Smooth muscle cell (in vitro differentiated cells): Measurements from ENCODE around the gene MT2A. TPM values are rescaled to one million over a fixed set of nuclear protein-coding genes. Genes with fewer than 3 reads are reported as not detected.

Experiments
- DNase-seq: peaks from one replicate; lab custom pipeline; 2025; ENCODE audit not compliant: unreplicated experiment; lab: John Stamatoyannopoulos, UW
- H2AFZ ChIP-seq: fragments of 200-600 bp; sonication (generic); 2 replicates; pipeline ENCODE4 v1.6.0; 2016; ENCODE audit warnings: antibody characterized with exemption, low read depth, mild to moderate bottlenecking
- H3F3A ChIP-seq: fragments of 200-600 bp; sonication (generic); 2 replicates; pipeline ENCODE4 v1.6.0; 2017; ENCODE audit warnings: antibody characterized with exemption, low read depth
- H3K27ac ChIP-seq: fragments of 200-600 bp; sonication (generic); 2 replicates; pipeline ENCODE4 v1.5.1; 2016; ENCODE audit warnings: low read depth, mild to moderate bottlenecking
- H3K27me3 ChIP-seq: fragments of 200-600 bp; sonication (generic); 2 replicates; pipeline ENCODE4 v1.6.1; 2016; ENCODE audit warnings: low read depth, mild to moderate bottlenecking
- H3K36me3 ChIP-seq: fragments of 200-600 bp; sonication (generic); 2 replicates; pipeline ENCODE4 v1.5.1; 2016; ENCODE audit warnings: low read depth
- H3K4me1 ChIP-seq: fragments of 200-600 bp; sonication (generic); 2 replicates; pipeline ENCODE4 v1.5.1; 2016; ENCODE audit warnings: low read depth
- H3K4me2 ChIP-seq: fragments of 200-600 bp; sonication (generic); 2 replicates; pipeline ENCODE4 v1.6.0; 2016; ENCODE audit warnings: mild to moderate bottlenecking
- H3K4me3 ChIP-seq: fragments of 200-600 bp; sonication (generic); 2 replicates; pipeline ENCODE4 v1.5.1; 2016; ENCODE audit warnings: mild to moderate bottlenecking
- H3K79me2 ChIP-seq: fragments of 200-600 bp; sonication (generic); 2 replicates; pipeline ENCODE4 v1.6.0; 2016; ENCODE audit warnings: low read depth, mild to moderate bottlenecking
- H3K9ac ChIP-seq: fragments of 200-600 bp; sonication (generic); 2 replicates; pipeline ENCODE4 v1.6.0; 2016; ENCODE audit warnings: low read depth
- H3K9me3 ChIP-seq: fragments of 200-600 bp; sonication (generic); replicated peaks from 2 replicates; pipeline ENCODE4 v1.5.1; 2016; ENCODE audit warnings: low read depth
- H4K20me1 ChIP-seq: fragments of 200-600 bp; sonication (generic); 2 replicates; pipeline ENCODE4 v1.6.0; 2016; ENCODE audit warnings: low read depth
- CTCF ChIP-seq: fragments of 200-600 bp; sonication (generic); IDR thresholded peaks from 2 replicates; pipeline ENCODE4 v1.5.1; 2017; ENCODE audit warnings: borderline replicate concordance, mild to moderate bottlenecking, antibody characterized with exemption; ENCODE audit not compliant: insufficient read depth, poor library complexity, severe bottlenecking
- WGBS: methylation state at CpG from one replicate; pipeline ENCODE4 v1.1.7; 2016; ENCODE audit warnings: low lambda C conversion rate; 5-methylcytosine and 5-hydroxymethylcytosine counted together
- polyA plus RNA-seq: library from polyadenylated mRNA; unstranded; fragments of >200 nt; fragmentation: Nextera tagmentation; extraction: Ambion mirVana; gene quantifications from 2 replicates; pipeline ENCODE4 v1.2.1, GENCODE V29; 2016
- total RNA-seq: library from RNA; depleted of rRNA; stranded (reverse); fragments of >200 nt; gene quantifications from 2 replicates; pipeline ENCODE4 v1.2.3, GENCODE V29; 2014

MT2A gene
- total and polyA plus RNA-seq, 2 experiments from 2014 or later = 14.8 to 225 TPM

GRCh38 chr16:56615353-56615752, 7.0 kb downstream of the MT2A start:
- TF ChIP-seq CTCF = no peak
- WGBS = 98% methylated on average over 3 of the region's 3 CpGs
- Histone ChIP-seq H3K9ac (no peak overlapping the region), H2AFZ (no peak overlapping the region), H3K4me1 (no peaks in the 10 kb centered on the region), H3K27ac (no peak overlapping the region), H3F3A (peaks cover 3% of the 10 kb centered on the region), H3K9me3 (no peaks in the 10 kb centered on the region), H3K4me2 (no peak overlapping the region), H4K20me1 (no peaks in the 10 kb centered on the region), H3K27me3 (peaks cover 39% of the 10 kb centered on the region), H3K36me3 (no peaks in the 10 kb centered on the region), H3K4me3 (no peak overlapping the region), H3K79me2 (no peaks in the 10 kb centered on the region)
- no peak for DNase-seq

GRCh38 chr16:56616608-56617211, 8.3 kb downstream of the MT2A start:
- Histone ChIP-seq H3K79me2 (no peaks in the 10 kb centered on the region), H3K9me3 (no peaks in the 10 kb centered on the region), H4K20me1 (no peaks in the 10 kb centered on the region), H3K4me2 (peak overlapping the region; percentile 86), H3K9ac (no peak overlapping the region), H3K27ac (no peak overlapping the region), H2AFZ (peak overlapping the region; percentile 94), H3K36me3 (no peaks in the 10 kb centered on the region), H3F3A (no peaks in the 10 kb centered on the region), H3K4me1 (no peaks in the 10 kb centered on the region), H3K27me3 (peaks cover 42% of the 10 kb centered on the region), H3K4me3 (peak overlapping the region; percentile 41)
- TF ChIP-seq CTCF = no peak
- 33% methylated on average over 21 of the region's 23 CpGs for WGBS
- DNase-seq = no peak

- no peaks in the 10 kb centered on the region for H3K9me3 ChIP-seq
- H3K27ac ChIP-seq = no peak overlapping the region
- peak overlapping the region; percentile 41 for H3K4me3 ChIP-seq
- H3K79me2 ChIP-seq = no peaks in the 10 kb centered on the region
- no peak for TF ChIP-seq CTCF
- peaks cover 42% of the 10 kb centered on the region for H3K27me3 ChIP-seq
- H3F3A ChIP-seq = no peaks in the 10 kb centered on the region
- no peaks in the 10 kb centered on the region for H4K20me1 ChIP-seq
- WGBS = 11% methylated on average over 34 of the region's 41 CpGs
- peak overlapping the region; percentile 86 for H3K4me2 ChIP-seq
- H3K36me3 ChIP-seq = no peaks in the 10 kb centered on the region
- peak overlapping the region; percentile 94 for H2AFZ ChIP-seq
- no peaks in the 10 kb centered on the region for H3K4me1 ChIP-seq
- H3K9ac ChIP-seq = no peak overlapping the region
- DNase-seq = no peak
Measured at GRCh38 chr16:56617212-56618085, 9.1 kb downstream of the MT2A start.

- no peak overlapping the region for H3K4me3 ChIP-seq
- no peak for DNase-seq
- H4K20me1 ChIP-seq = no peaks in the 10 kb centered on the region
- no peaks in the 10 kb centered on the region for H3F3A ChIP-seq
- H3K9ac ChIP-seq = no peak overlapping the region
- TF ChIP-seq CTCF = no peak
- H3K4me2 ChIP-seq = no peak overlapping the region
- no peak overlapping the region for H2AFZ ChIP-seq
- 61% methylated on average over 6 of the region's 6 CpGs for WGBS
- H3K79me2 ChIP-seq = no peaks in the 10 kb centered on the region
- H3K36me3 ChIP-seq = no peaks in the 10 kb centered on the region
- H3K9me3 ChIP-seq = no peaks in the 10 kb centered on the region
- H3K27me3 ChIP-seq = peaks cover 42% of the 10 kb centered on the region
- no peak overlapping the region for H3K27ac ChIP-seq
- no peaks in the 10 kb centered on the region for H3K4me1 ChIP-seq
Measured at GRCh38 chr16:56618138-56618537, 9.8 kb downstream of the MT2A start.
